Fibroblast of skin of left quadriceps (primary cell): ENCODE results near the gene KIF5B.
"Not testable (repeated sequence)": the region's sequence is repeated elsewhere in the genome, so short reads cannot be mapped to it uniquely, and the experiment has no call there.

Experiments
- DNase-seq, 2 experiments: peaks; one replicate each; pipeline ENCODE4 v3.0.0-alpha.2; 2013; ENCODE audit warnings: low read depth in 2 of 2

Gene KIF5B

DNA sequence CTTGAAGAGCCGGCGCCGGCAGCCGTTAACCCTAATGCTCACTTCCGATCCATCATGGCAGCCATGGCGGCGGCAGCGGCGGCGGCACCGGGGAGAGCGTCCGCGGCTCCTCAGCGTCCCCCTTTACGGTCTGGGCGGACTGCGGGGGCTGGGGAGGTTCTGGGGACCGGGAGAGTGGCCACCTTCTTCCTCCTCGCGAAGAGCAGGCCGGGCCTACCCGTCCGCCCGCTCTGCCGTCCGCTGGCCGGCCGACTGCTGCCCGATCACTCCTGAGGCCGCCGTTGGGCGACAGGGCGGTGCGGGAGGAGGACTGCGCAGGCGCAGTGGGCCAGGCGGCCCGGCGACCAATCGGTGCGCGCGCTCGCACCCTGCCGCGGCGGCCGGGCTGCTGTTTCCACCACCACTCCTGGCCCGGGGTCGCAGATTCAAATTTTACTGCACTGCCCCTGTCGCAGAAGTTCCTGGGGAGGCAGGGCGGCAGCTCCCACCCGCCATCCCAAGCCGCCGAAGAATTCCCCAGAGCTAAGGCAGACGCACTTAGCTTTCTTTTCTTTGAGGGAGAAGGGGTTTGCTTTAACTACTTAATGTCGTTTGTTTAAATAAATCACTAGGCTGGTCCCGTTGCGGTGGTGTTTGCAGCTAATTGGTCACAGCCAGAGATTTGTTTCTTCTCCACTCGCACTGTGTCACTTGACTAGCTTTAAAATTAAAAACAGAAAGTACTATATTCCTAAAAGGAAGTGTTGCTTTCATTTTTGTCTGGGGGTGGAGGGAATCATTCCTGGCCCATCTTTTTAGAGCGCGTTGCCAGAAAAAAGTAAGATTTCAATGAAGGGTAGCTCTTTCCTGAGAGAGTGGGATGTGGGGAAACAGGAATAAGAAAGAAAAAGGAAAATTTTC, at the start of gene KIF5B:
KIF5B (minus strand) TSS at position 290 of the 900 bp plus-strand sequence. CDS start 452 bp downstream, outside the sequence.
- DNase-seq: peak in 1 of 2 experiments; percentile 60

DNA sequence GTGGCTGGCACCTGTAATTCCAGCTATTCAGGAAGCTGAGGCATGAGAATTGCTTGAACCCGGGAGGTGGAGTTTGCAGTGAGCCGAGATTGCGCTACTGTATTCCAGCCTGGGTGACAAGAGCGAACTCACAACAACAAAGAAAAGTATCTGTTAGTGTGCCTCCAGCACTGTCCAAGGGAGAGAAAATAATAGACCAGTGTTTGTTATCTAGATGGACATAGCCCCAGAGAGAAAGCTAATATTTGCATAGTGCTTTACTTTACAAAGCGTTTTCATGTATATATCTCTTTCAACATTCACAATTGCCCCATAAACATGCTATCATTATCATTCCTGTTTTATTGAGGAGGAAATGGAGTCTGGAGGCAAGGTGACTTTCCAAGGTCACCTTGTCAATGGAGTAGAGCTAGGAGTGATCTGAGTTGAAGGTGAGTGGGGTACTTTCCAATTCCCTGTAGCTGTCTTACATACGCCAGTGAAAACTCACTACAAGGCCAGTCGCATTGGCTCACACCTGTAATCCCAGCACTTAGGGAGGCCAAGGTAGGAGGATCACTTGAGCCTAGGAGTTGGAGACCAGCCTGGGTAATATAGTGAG, 49.7 kb upstream of the KIF5B start:
- DNase-seq: no peak

DNA sequence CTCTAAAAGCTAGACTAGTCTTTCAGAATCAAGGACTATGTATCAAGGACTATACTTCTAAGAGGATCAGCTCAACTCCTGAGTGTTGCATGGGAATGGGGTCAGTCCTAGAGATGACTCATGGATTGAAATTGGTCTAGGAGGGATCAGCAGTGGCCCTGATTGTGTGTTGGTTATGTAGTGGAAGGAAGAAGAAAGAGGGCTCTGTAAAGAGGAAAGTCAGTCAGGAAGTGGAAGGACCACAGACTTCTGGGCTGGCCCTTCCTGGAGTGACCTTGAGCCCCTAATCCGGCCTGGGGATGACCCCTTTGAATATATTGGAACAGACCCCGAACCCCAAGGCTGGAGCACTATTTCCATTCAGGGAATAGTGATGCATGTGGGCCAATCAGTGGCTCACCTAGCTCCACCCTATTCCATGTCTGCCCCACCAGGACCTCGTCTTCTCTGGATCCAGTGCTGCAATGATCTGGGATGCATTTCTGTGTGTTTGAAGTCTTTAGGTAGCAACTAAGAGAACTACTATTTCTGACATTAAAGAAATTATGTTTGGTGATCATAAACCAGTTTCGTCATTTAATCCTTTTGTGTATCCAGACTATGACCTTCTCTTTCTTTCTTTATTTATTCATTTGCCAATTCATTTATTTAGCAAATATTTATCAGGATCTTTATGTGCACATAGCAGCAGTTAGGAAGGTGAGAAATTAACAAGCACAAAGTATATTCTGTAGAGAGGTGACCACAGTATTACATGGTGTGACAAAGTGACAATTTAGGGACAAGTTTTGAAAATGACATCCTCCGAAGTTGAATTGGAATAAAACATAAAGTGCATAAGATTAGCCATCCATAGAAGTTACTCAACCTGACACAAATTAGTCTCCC, 48.6 kb upstream of the KIF5B start:
- no peak for DNase-seq

DNA sequence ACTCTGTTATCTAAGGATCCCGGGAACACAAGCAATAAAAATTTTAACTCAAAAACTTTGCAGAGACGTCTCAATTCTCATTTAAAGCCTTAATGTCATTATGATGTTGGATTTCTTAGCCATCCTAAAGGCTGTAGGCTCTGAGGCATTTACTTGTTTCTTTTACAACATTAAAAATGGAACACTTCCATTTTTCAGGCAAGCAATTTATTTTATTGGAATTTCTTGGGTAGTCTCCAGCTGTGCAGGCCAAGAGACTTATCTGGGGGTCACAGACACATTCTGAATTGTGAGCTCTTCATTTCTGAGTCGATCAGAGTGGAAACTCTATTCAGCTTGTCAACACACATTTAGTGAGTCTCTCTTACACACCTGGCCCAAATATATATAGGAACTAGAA, 48.0 kb upstream of the KIF5B start:
- no peak for DNase-seq

DNA sequence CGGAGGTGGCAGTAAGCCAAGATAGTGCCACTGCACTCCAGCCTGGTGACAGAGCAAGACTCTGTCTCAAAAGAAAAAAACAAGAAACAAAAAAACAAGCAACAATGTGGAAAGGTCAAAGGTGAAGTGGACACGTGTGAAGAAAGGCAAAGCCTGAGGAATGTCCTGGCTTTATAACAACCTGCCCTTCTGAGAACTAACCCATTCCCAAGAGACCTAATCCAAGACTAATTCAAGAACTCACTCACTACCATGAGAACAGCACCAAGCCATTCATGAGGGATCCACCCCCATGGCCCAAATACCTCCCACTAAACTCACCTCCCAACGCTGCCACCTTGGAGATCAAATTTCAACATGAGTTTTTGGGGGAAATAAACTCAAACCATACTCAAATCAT, 47.5 kb upstream of the KIF5B start:
- no peak for DNase-seq

DNA sequence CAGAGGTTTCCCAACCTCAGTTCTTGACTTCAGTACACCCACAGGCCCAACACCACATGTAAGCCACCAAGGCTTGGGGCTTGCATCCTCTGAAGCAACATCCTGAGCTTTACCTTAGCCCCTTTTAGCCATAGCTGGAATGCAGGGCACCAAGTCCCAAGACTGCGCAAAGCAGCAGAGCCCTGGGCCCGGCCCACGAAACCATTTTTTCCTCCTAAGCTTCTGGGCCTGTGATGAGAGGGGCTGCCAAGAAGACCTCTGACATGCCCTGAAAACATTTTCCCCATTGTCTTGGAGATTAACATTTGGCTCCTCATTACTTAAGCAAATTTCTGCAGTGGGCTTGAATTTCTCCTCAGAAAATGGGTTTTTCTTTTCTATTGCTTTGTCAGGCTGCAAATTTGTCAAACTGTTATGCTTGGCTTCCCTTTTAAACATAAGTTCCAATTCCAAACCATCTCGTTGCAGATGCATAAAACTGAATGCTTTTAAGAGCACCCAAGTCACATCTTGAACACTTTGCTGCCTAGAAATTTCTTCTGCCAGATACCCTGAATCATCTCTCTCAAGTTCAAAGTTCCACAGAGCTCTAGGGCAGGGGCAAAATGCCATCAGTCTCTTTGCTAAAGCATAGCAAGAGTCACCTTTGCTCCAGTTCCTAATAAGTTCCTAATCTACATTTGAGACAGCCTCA, 42.5 kb upstream of the KIF5B start:
- not testable (repeated sequence) for DNase-seq

GRCh38 chr10:32095116-32095733, 39.0 kb upstream of the KIF5B start:
- no peak for DNase-seq

DNA sequence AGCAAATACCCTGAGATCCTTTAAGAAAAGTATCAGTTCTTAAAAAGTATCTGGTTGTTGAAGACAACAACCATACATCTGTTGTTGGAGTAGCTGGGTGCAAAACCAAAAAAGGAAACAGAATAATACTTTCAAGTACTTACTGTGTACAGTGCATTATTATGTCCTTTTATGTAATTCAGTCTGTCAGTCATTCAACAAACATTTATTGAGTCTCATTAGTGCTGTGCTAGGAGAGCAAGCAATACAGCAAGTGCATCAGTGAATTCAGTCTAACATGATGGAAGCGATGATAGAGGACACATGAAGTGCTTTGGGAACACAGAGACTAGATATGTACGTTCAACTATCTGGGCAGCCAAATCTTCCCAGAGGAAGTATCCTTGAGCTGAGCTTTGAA, 37.4 kb upstream of the KIF5B start:
- DNase-seq: no peak

DNA sequence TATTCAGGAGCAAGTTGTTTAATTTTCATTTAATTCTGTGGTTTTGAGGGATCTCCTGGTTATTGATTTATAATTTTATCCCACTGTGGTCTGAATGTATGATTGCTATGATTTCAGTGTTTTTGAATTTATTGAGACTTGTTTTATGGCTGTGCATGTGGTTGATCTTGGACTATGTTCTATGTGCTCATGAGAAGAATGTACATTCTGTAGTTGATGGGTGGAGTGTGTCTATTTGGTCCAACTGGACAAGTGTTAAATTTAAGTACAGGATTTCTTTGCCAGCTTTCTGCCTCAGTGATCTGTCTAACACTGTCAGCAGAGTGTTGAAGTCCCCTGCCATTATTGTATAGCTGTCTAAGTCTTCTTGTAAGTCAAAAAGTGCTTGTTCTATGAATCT, 34.8 kb upstream of the KIF5B start:
- DNase-seq: no peak

- no peak for DNase-seq
Observed at GRCh38 chr10:32084185-32084851, 28.1 kb upstream of the KIF5B start.

- peak in 1 of 2 experiments; percentile 20 for DNase-seq
Observed at GRCh38 chr10:32077896-32078485, 21.8 kb upstream of the KIF5B start.

- DNase-seq: no peak
Observed at GRCh38 chr10:32073659-32074058, 17.4 kb upstream of the KIF5B start.

DNA sequence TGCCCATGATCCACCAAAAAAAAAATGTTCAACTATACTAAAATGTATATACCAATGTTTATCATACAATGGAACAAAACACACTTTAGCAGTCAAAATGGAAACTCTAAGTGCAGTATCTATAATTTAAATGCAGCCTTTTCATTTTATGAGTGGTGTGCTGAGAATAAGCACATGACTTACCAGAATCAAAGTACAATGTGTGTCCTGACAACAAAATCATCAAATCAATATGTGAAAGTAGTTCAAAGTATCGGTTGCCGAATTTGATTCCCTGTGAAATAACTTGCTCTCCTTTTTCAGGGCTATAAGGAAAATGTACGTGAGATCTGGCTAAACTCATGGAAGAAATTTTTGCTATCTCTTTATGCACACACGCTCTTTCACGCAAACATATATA, 16.9 kb upstream of the KIF5B start:
- DNase-seq: no peak

DNA sequence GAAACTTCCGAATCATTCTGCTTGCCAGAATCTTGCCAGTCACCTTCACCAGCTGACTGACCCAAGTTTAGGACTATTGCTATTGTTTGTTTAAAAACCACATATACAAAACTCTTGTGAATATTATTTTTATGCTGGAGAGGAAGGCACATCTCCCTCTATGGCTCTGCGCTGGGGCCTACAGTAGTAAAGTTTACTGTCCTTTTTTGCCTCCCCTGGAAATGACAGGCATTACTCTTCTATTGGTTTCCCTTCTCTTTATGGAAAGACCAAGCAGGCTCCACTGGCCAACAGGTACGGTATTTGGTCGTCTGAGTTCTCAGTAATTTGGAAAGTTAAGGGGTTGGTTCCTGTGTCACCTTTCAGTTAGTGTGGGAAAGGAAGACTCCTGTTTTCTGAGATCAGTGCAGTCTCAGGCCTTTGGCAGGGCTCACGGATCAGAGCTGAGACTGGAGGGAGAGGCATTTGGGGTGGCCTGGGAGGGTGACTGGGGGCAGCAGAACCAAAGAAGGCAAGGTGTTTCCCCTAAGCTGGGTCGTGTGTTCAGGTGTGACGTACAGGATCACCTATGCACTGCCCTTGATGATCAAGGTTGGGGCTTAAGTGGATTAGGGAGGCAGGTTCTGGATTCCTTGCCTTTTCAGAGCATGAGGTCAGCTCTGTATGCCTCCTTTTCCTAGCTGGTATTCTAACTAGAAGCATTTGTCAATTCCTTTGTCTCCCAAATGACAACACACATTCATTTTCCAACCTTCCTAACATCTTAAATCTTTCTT, 16.0 kb upstream of the KIF5B start:
- no peak for DNase-seq

- DNase-seq: no peak
Observed at GRCh38 chr10:32070645-32071044, 14.4 kb upstream of the KIF5B start.

GRCh38 chr10:32068569-32068968, 12.3 kb upstream of the KIF5B start:
- DNase-seq: no peak

GRCh38 chr10:32067931-32068330, 11.7 kb upstream of the KIF5B start:
- not testable (repeated sequence) for DNase-seq

- peak; percentile 60 to 61 for DNase-seq
Observed at GRCh38 chr10:32065856-32066255, 9.6 kb upstream of the KIF5B start.

DNA sequence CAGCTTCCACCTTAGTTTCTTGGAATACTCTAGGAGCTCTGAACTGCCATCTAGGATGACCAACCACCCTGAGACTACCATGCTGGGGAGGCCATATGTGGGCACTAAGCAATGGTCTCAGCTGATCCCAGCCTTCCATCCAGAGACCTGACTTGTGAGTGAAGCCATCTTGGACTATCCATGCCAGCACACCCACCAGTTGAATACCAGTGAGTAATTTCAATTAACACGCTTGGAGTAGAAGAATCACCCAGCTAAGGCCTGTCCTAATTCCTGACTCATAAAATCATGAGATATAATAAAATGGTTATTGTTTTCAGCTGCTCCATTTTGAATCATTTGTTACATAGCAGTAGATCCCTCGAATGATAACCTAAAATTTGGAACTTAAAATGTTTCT, 5.2 kb upstream of the KIF5B start:
- DNase-seq: no peak
